Stimulated activated CD8-positive, alpha-beta memory T cell treated with anti-CD3 and anti-CD28 coated beads, Interleukin-12 subunit alpha, Interleukin-12 subunit beta, amount 100 ng/mL, for 1 hour (primary cell): ENCODE results near the gene MYH13.

Experiments used
- DNase-seq: peaks from one replicate; pipeline ENCODE4 v3.0.0-alpha.2; 2020; ENCODE audit warnings: low read depth

MYH13 gene

GRCh38 chr17:10344816-10345215, 28.0 kb downstream of the MYH13 start:
- no peak for DNase-seq

GRCh38 chr17:10339051-10339450, 33.8 kb downstream of the MYH13 start:
- DNase-seq = no peak

GRCh38 chr17:10337976-10338375, 34.8 kb downstream of the MYH13 start:
- no peak for DNase-seq

GRCh38 chr17:10337136-10337535, 35.7 kb downstream of the MYH13 start:
- no peak for DNase-seq

- DNase-seq = no peak
Measured at GRCh38 chr17:10336393-10336792, 36.4 kb downstream of the MYH13 start.

- DNase-seq = no peak
Measured at GRCh38 chr17:10332515-10332914, 40.3 kb downstream of the MYH13 start.

- DNase-seq = no peak
Measured at GRCh38 chr17:10328971-10329923, 43.6 kb downstream of the MYH13 start.

GRCh38 chr17:10328206-10328605, 44.6 kb downstream of the MYH13 start:
- no peak for DNase-seq

- DNase-seq = peak; percentile 43
Measured at GRCh38 chr17:10327640-10328039, 45.2 kb downstream of the MYH13 start.

- DNase-seq = no peak
Measured at GRCh38 chr17:10325031-10325695, 47.6 kb downstream of the MYH13 start.

GRCh38 chr17:10323812-10324610, 48.8 kb downstream of the MYH13 start:
- DNase-seq = no peak

- no peak for DNase-seq
Measured at GRCh38 chr17:10318535-10318934, 54.3 kb downstream of the MYH13 start.

GRCh38 chr17:10317543-10317834, 55.3 kb downstream of the MYH13 start:
- no peak for DNase-seq

GRCh38 chr17:10316801-10317542, 55.8 kb downstream of the MYH13 start:
- no peak for DNase-seq

- no peak for DNase-seq
Measured at GRCh38 chr17:10314329-10314728, 58.5 kb downstream of the MYH13 start.

- no peak for DNase-seq
Measured at GRCh38 chr17:10313037-10313672, 59.7 kb downstream of the MYH13 start.

- no peak for DNase-seq
Measured at GRCh38 chr17:10311131-10311530, 61.7 kb downstream of the MYH13 start.

- no peak for DNase-seq
Measured at GRCh38 chr17:10309003-10309974, 63.5 kb downstream of the MYH13 start.

GRCh38 chr17:10306585-10306984, 66.2 kb downstream of the MYH13 start:
- no peak for DNase-seq

GRCh38 chr17:10305398-10305797, 67.4 kb downstream of the MYH13 start:
- no peak for DNase-seq
